ENCODE data around the gene DRD3.

DRD3 gene

GRCh38 chr3:114178770-114179368 lies at the start of gene DRD3:
Gene DRD3, minus strand, starts transcription at chr3:114179052. Its CDS starts 7,060 bp downstream, at chr3:114171992.
- DNase-seq (ENCODE audit: low read depth in 2 of 2): no peak

- DNase-seq (ENCODE audit: low read depth in 2 of 2): no peak
Observed at GRCh38 chr3:114227076-114227475, 48.2 kb upstream of the DRD3 start.

GRCh38 chr3:114226313-114226712 lies 47.5 kb upstream of the DRD3 start:
- DNase-seq (ENCODE audit: low read depth in 2 of 2): no peak

GRCh38 chr3:114223143-114223542 lies 44.3 kb upstream of the DRD3 start:
- no peak for DNase-seq (ENCODE audit: low read depth in 2 of 2)

GRCh38 chr3:114221881-114222264 lies 43.0 kb upstream of the DRD3 start:
- DNase-seq (ENCODE audit: low read depth in 2 of 2): no peak

GRCh38 chr3:114221165-114221880 lies 42.5 kb upstream of the DRD3 start:
- DNase-seq (ENCODE audit: low read depth in 2 of 2): peak in 1 of 2 donors; percentile 29

GRCh38 chr3:114219741-114220140 lies 40.9 kb upstream of the DRD3 start:
- no peak for DNase-seq (ENCODE audit: low read depth in 2 of 2)

- DNase-seq (ENCODE audit: low read depth in 2 of 2): no peak
Observed at GRCh38 chr3:114218578-114219185, 39.8 kb upstream of the DRD3 start.

- DNase-seq (ENCODE audit: low read depth in 2 of 2): no peak
Observed at GRCh38 chr3:114218006-114218405, 39.2 kb upstream of the DRD3 start.

- no peak for DNase-seq (ENCODE audit: low read depth in 2 of 2)
Observed at GRCh38 chr3:114217266-114217665, 38.4 kb upstream of the DRD3 start.

- no peak for DNase-seq (ENCODE audit: low read depth in 2 of 2)
Observed at GRCh38 chr3:114216186-114216970, 37.5 kb upstream of the DRD3 start.

GRCh38 chr3:114214542-114215341 lies 35.9 kb upstream of the DRD3 start:
- no peak for DNase-seq (ENCODE audit: low read depth in 2 of 2)

- DNase-seq (ENCODE audit: low read depth in 2 of 2): peak in 1 of 2 donors; percentile 40
Observed at GRCh38 chr3:114213627-114214541, 35.0 kb upstream of the DRD3 start.

GRCh38 chr3:114213292-114213626 lies 34.4 kb upstream of the DRD3 start:
- no peak for DNase-seq (ENCODE audit: low read depth in 2 of 2)

- DNase-seq (ENCODE audit: low read depth in 2 of 2): no peak
Observed at GRCh38 chr3:114212646-114213045, 33.8 kb upstream of the DRD3 start.

GRCh38 chr3:114207768-114208167 lies 28.9 kb upstream of the DRD3 start:
- DNase-seq (ENCODE audit: low read depth in 2 of 2): no peak

- no peak for DNase-seq (ENCODE audit: low read depth in 2 of 2)
Observed at GRCh38 chr3:114206342-114206741, 27.5 kb upstream of the DRD3 start.

GRCh38 chr3:114205541-114205940 lies 26.7 kb upstream of the DRD3 start:
- DNase-seq (ENCODE audit: low read depth in 2 of 2): no peak

GRCh38 chr3:114194750-114195149 lies 15.9 kb upstream of the DRD3 start:
- no peak for DNase-seq (ENCODE audit: low read depth in 2 of 2)

GRCh38 chr3:114192136-114192535 lies 13.3 kb upstream of the DRD3 start:
- DNase-seq (ENCODE audit: low read depth in 2 of 2): no peak

GRCh38 chr3:114186501-114186900 lies 7.6 kb upstream of the DRD3 start:
- DNase-seq (ENCODE audit: low read depth in 2 of 2): no peak
